GM12878 (cell line): ENCODE measurements around the gene ZNF621. TPM values are rescaled to one million over a fixed set of nuclear protein-coding genes. Genes with fewer than 3 reads are reported as not detected.

Experiments
- ATAC-seq: fragments of 200-7000 bp; cut with Tn5 transposase; 3 replicates; pipeline ENCODE4 v1.9.1; 2020; ENCODE audit warnings: mild to moderate bottlenecking, moderate library complexity
- BruUV-seq: library from RNA; stranded (reverse); fragments of 400-500 nt; replicated peaks from 2 replicates; lab custom pipeline; 2021; lab: Mats Ljungman, UMichigan
- CTCF ChIA-PET: fragments of 300-600 bp; sonication (Branson Sonifier 250); formaldehyde crosslinking; extraction: SDS; loops from one replicate; lab custom pipeline; 2021; ENCODE audit warnings: inconsistent platforms; lab: Yijun Ruan, JAX
- POLR2A ChIA-PET: fragments of 350-600 bp; formaldehyde crosslinking; extraction: SDS; loops from one replicate; lab custom pipeline; 2021; ENCODE audit warnings: inconsistent platforms; lab: Charles Lee
- RAD21 ChIA-PET: fragments of 300-600 bp; sonication (Branson Sonifier 250); formaldehyde crosslinking; loops from one replicate; lab custom pipeline; 2023; ENCODE audit warnings: antibody characterized with exemption; ENCODE audit not compliant: unreplicated experiment; lab: Charles Lee
- SMC1A ChIA-PET: fragments of 300-600 bp; sonication (Branson Sonifier 250); formaldehyde crosslinking; loops from one replicate; lab custom pipeline; 2023; ENCODE audit not compliant: unreplicated experiment, uncharacterized antibody; lab: Charles Lee
- DNase-seq: peaks from one replicate; pipeline ENCODE4 v3.0.0-alpha.2; 2011; ENCODE audit warnings: low read depth, low spot score
- FAIRE-seq: peaks from 3 replicates; lab custom pipeline; 2011; peaks lifted over from hg19 to GRCh38; lab: Jason Lieb, UNC
- H2AFZ ChIP-seq: 2 replicates; pipeline ENCODE4 v1.6.0; 2011; ENCODE audit warnings: low read depth, low read length, control low read depth; ENCODE audit not compliant: control insufficient read depth
- H3K27ac ChIP-seq: 2 replicates; pipeline ENCODE4 v1.5.1; 2011; ENCODE audit warnings: control low read depth; ENCODE audit not compliant: control insufficient read depth, insufficient read depth
- H3K27me3 ChIP-seq, 2 experiments: replicated peaks in 1 of 2; 2 replicates each; pipeline versions ENCODE4 v1.6.0 to v1.6.1; 2011; ENCODE audit warnings: low read length in 1 of 2; ENCODE audit not compliant: control insufficient read depth in 2 of 2, insufficient read depth in 2 of 2
- H3K36me3 ChIP-seq, 2 experiments: 2 replicates each; pipeline ENCODE4 v1.5.1; 2011; ENCODE audit warnings: low read length in 1 of 2; ENCODE audit not compliant: control insufficient read depth in 2 of 2, insufficient read depth in 2 of 2
- H3K4me1 ChIP-seq: 2 replicates; pipeline ENCODE4 v1.6.1; 2011; ENCODE audit warnings: mild to moderate bottlenecking, low read length, moderate library complexity, mixed read lengths; ENCODE audit not compliant: control insufficient read depth, insufficient read depth
- H3K4me2 ChIP-seq: 2 replicates; pipeline ENCODE4 v1.6.0; 2011; ENCODE audit warnings: control low read depth; ENCODE audit not compliant: control insufficient read depth, insufficient read depth
- H3K4me3 ChIP-seq: fragments of 200-600 bp; sonication (generic); 2 replicates; pipeline ENCODE4 v1.5.1; 2016
- H3K79me2 ChIP-seq: 2 replicates; pipeline ENCODE4 v1.6.0; 2011; ENCODE audit warnings: low read length; ENCODE audit not compliant: control insufficient read depth, insufficient read depth
- H3K9ac ChIP-seq: 2 replicates; pipeline ENCODE4 v1.8.0; 2011; ENCODE audit warnings: low read length, control low read depth, mixed read lengths; ENCODE audit not compliant: control insufficient read depth, insufficient read depth
- H3K9me3 ChIP-seq: replicated peaks from 3 replicates; pipeline ENCODE4 v1.5.1; 2011; ENCODE audit warnings: mild to moderate bottlenecking, low read length; ENCODE audit not compliant: control insufficient read depth, insufficient read depth
- H4K20me1 ChIP-seq: 2 replicates; pipeline ENCODE4 v1.6.0; 2011; ENCODE audit not compliant: control insufficient read depth, insufficient read depth
- ASH2L ChIP-seq: fragments of 300-600, 200-600 bp; sonication (generic); IDR thresholded peaks from 2 replicates; pipeline ENCODE4 v1.6.1; 2017; ENCODE audit warnings: low read depth, mild to moderate bottlenecking, borderline replicate concordance
- CEBPB ChIP-seq, 2 experiments: fragments of 150-350 bp in 1 of 2; IDR thresholded peaks; 2 replicates each; pipeline ENCODE4 v1.6.1; 2012 to 2014; ENCODE audit warnings: low read depth in 2 of 2, low read length in 2 of 2, borderline replicate concordance in 1 of 2, inconsistent platforms in 1 of 2
- NR2C1 ChIP-seq: fragments of 450-650 bp; IDR thresholded peaks from 2 replicates; pipeline ENCODE4 v1.6.1; 2017; ENCODE audit warnings: antibody characterized with exemption, mild to moderate bottlenecking, moderate library complexity
- SIN3A ChIP-seq: IDR thresholded peaks from 2 replicates; pipeline ENCODE4 v1.6.1; 2012; ENCODE audit warnings: low read depth, low read length, improper control_type of control experiment
- SUPT20H ChIP-seq: IDR thresholded peaks from 2 replicates; pipeline ENCODE4 v1.6.1; 2011; ENCODE audit warnings: low read depth, mild to moderate bottlenecking, low read length, moderate library complexity, borderline replicate concordance; ENCODE audit not compliant: control insufficient read depth
- WGBS: methylation state at CpG from one replicate; pipeline ENCODE4 v1.1.6; 2016; ENCODE audit warnings: low lambda C conversion rate; ENCODE audit not compliant: insufficient replicate concordance, insufficient coverage; ENCODE audit errors: missing lambda C conversion rate; 5-methylcytosine and 5-hydroxymethylcytosine counted together
- in situ Hi-C: fragments of 300-500 bp; cut with MboI; formaldehyde crosslinking; loops from 9 replicates; pipeline ENCODE4 v1.14.3; 2018; ENCODE audit warnings: mixed read lengths
- intact Hi-C: fragments of 100-400 bp; cut with micrococcal nuclease; formaldehyde crosslinking; loops from one replicate; pipeline ENCODE4 v1.14.2; 2022; ENCODE audit not compliant: unreplicated experiment
- polyA plus RNA-seq, 11 experiments: library from polyadenylated mRNA; depleted of rRNA in 4 of 11; unstranded in 6 of 11; stranded (reverse) in 5 of 11; fragments of >200 nt; fragmentation: Nextera tagmentation in 4 of 11; fragmentation: Illumina TruSeq in 1 of 11; extraction: Ambion mirVana in 4 of 11; extraction: Trizol in 1 of 11; gene quantifications; 1 replicate in 1 of 11; 2 replicates in 10 of 11; pipeline versions ENCODE4 v1.2.1 to v1.2.3, GENCODE V29; 2011 to 2016; ENCODE audit warnings: inconsistent platforms in 2 of 11, missing spikeins in 2 of 11, low read depth in 1 of 11
- total RNA-seq, 4 experiments: library from RNA; depleted of rRNA in 3 of 4; stranded (reverse); fragments of >200 nt in 3 of 4; fragmentation: Illumina TruSeq in 1 of 4; extraction: Trizol in 1 of 4; gene quantifications; 2 replicates each; pipeline versions ENCODE4 v1.2.1 to v1.2.3, GENCODE V29; 2013 to 2021
- TF ChIP-seq, protein P1 (sequence below): fragments of 150-350 bp; IDR thresholded peaks from 2 replicates; pipeline ENCODE4 v1.6.1; 2014; ENCODE audit warnings: mild to moderate bottlenecking, low read depth, low read length
- TF ChIP-seq, protein P2 (sequence below): fragments of 450-650 bp; IDR thresholded peaks from 2 replicates; pipeline ENCODE4 v1.6.1; 2016; ENCODE audit warnings: mild to moderate bottlenecking, moderate library complexity, borderline replicate concordance
- TF ChIP-seq, protein P3 (sequence below): IDR thresholded peaks from 2 replicates; pipeline ENCODE4 v1.6.1; 2011; ENCODE audit warnings: borderline replicate concordance, low read depth, mild to moderate bottlenecking, moderate library complexity, mixed read lengths, low read length; ENCODE audit not compliant: insufficient read depth; ENCODE audit errors: extremely low read length
- TF ChIP-seq, protein P4 (sequence below): fragments of 450-650 bp; IDR thresholded peaks from 2 replicates; pipeline ENCODE4 v1.6.1; 2018; ENCODE audit warnings: borderline replicate concordance, mild to moderate bottlenecking; ENCODE audit not compliant: partially characterized antibody
- TF ChIP-seq, protein P5 (sequence below): IDR thresholded peaks from 2 replicates; pipeline ENCODE4 v1.6.1; 2011; ENCODE audit warnings: mild to moderate bottlenecking, low read depth, low read length, moderate library complexity; ENCODE audit not compliant: insufficient replicate concordance

Gene ZNF621
- total and polyA plus RNA-seq, 10 of the 15 experiments (the other 5 are each of a cell fraction or from before 2014, with no cell fraction given) = 2.9 to 26.3 (median 11.9) TPM

DNA sequence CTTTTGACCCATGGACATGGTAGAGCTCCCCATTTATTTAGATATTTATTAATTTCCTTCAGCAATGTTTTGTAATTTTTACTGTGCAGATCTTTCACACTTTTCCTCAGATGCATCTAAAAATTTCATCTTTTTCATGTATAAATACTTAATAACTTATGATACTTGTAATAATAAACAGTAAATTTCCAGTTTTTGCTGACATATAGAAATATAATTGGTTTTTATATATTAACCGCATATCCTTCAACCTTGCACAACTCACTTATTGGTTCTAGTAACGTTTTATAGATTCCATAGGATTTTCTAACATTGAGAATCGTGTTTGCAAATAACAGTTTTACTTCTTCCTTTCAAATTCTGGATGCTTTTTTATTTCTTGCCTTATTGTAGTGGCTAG is 3.5 kb upstream of the ZNF621 start:
- H3K36me3 ChIP-seq = no peaks in the 10 kb centered on the region
- 69% methylated on average over 3 of the region's 3 CpGs for WGBS
- no peak overlapping the region for H2AFZ ChIP-seq
- RAD21 ChIA-PET = no interaction called here
- POLR2A ChIA-PET = no interaction called here
- H3K4me2 ChIP-seq = no peak overlapping the region
- H3K27me3 ChIP-seq = no peaks in the 10 kb centered on the region
- H3K4me3 ChIP-seq = no peak overlapping the region
- DNase-seq (no peak), ATAC-seq (no peak), FAIRE-seq (no peak)
- no TSS peak for BruUV-seq
- H3K9ac ChIP-seq = no peak overlapping the region
- no peak for TF ChIP-seq NR2C1
- TF ChIP-seq SUPT20H = no peak
- TF ChIP-seq, protein P1, sequence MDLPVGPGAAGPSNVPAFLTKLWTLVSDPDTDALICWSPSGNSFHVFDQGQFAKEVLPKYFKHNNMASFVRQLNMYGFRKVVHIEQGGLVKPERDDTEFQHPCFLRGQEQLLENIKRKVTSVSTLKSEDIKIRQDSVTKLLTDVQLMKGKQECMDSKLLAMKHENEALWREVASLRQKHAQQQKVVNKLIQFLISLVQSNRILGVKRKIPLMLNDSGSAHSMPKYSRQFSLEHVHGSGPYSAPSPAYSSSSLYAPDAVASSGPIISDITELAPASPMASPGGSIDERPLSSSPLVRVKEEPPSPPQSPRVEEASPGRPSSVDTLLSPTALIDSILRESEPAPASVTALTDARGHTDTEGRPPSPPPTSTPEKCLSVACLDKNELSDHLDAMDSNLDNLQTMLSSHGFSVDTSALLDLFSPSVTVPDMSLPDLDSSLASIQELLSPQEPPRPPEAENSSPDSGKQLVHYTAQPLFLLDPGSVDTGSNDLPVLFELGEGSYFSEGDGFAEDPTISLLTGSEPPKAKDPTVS = no peak
- TF ChIP-seq, protein P2, sequence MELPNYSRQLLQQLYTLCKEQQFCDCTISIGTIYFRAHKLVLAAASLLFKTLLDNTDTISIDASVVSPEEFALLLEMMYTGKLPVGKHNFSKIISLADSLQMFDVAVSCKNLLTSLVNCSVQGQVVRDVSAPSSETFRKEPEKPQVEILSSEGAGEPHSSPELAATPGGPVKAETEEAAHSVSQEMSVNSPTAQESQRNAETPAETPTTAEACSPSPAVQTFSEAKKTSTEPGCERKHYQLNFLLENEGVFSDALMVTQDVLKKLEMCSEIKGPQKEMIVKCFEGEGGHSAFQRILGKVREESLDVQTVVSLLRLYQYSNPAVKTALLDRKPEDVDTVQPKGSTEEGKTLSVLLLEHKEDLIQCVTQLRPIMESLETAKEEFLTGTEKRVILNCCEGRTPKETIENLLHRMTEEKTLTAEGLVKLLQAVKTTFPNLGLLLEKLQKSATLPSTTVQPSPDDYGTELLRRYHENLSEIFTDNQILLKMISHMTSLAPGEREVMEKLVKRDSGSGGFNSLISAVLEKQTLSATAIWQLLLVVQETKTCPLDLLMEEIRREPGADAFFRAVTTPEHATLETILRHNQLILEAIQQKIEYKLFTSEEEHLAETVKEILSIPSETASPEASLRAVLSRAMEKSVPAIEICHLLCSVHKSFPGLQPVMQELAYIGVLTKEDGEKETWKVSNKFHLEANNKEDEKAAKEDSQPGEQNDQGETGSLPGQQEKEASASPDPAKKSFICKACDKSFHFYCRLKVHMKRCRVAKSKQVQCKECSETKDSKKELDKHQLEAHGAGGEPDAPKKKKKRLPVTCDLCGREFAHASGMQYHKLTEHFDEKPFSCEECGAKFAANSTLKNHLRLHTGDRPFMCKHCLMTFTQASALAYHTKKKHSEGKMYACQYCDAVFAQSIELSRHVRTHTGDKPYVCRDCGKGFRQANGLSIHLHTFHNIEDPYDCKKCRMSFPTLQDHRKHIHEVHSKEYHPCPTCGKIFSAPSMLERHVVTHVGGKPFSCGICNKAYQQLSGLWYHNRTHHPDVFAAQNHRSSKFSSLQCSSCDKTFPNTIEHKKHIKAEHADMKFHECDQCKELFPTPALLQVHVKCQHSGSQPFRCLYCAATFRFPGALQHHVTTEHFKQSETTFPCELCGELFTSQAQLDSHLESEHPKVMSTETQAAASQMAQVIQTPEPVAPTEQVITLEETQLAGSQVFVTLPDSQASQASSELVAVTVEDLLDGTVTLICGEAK = no peak
- TF ChIP-seq ASH2L = no peak
- TF ChIP-seq CEBPB (IDR thresholded peaks at IDR 0.05; ENCODE audit: borderline replicate concordance in 1 of 2, low read depth in 2 of 2, low read length in 2 of 2) = no peak
- no peak for TF ChIP-seq SIN3A
- TF ChIP-seq, protein P3, sequence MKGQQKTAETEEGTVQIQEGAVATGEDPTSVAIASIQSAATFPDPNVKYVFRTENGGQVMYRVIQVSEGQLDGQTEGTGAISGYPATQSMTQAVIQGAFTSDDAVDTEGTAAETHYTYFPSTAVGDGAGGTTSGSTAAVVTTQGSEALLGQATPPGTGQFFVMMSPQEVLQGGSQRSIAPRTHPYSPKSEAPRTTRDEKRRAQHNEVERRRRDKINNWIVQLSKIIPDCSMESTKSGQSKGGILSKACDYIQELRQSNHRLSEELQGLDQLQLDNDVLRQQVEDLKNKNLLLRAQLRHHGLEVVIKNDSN = no peak
- TF ChIP-seq, protein P4, sequence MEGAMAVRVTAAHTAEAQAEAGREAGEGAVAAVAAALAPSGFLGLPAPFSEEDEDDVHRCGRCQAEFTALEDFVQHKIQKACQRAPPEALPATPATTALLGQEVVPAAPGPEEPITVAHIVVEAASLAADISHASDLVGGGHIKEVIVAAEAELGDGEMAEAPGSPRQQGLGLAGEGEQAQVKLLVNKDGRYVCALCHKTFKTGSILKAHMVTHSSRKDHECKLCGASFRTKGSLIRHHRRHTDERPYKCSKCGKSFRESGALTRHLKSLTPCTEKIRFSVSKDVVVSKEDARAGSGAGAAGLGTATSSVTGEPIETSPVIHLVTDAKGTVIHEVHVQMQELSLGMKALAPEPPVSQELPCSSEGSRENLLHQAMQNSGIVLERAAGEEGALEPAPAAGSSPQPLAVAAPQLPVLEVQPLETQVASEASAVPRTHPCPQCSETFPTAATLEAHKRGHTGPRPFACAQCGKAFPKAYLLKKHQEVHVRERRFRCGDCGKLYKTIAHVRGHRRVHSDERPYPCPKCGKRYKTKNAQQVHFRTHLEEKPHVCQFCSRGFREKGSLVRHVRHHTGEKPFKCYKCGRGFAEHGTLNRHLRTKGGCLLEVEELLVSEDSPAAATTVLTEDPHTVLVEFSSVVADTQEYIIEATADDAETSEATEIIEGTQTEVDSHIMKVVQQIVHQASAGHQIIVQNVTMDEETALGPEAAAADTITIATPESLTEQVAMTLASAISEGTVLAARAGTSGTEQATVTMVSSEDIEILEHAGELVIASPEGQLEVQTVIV = no peak
- TF ChIP-seq, protein P5, sequence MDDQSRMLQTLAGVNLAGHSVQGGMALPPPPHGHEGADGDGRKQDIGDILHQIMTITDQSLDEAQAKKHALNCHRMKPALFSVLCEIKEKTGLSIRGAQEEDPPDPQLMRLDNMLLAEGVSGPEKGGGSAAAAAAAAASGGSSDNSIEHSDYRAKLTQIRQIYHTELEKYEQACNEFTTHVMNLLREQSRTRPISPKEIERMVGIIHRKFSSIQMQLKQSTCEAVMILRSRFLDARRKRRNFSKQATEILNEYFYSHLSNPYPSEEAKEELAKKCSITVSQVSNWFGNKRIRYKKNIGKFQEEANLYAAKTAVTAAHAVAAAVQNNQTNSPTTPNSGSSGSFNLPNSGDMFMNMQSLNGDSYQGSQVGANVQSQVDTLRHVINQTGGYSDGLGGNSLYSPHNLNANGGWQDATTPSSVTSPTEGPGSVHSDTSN = no peak
- CTCF ChIA-PET = interaction anchor here (0.5 to 0.7 kb wide), 2 partner anchors 328 to 330 kb away, joined by 3 to 4 read pairs; no protein-coding TSS in a partner anchor
- peaks cover 8% of the 10 kb centered on the region for H3K79me2 ChIP-seq
- intact Hi-C loops = loop anchor here (5.0 kb wide), 2 partner anchors 44 to 194 kb away; partner anchors contain the start of gene ZNF619
- in situ Hi-C loops = no loop called here
- H3K9me3 ChIP-seq = no peaks in the 10 kb centered on the region
- SMC1A ChIA-PET = no interaction called here
- no peaks in the 10 kb centered on the region for H4K20me1 ChIP-seq
- H3K27ac ChIP-seq = no peak overlapping the region
- no peaks in the 10 kb centered on the region for H3K4me1 ChIP-seq
